Central memory CD8-positive, alpha-beta T cell (primary cell): ENCODE results near the gene ASPA.

Source experiments
- ATAC-seq: fragments of 150-1000 bp; cut with Tn5 transposase; replicated peaks from 2 replicates; pipeline ENCODE4 v1.10.0; 2022; ENCODE audit warnings: mild to moderate bottlenecking, moderate FRiP score, moderate number of reproducible peaks; ENCODE audit not compliant: poor library complexity, severe bottlenecking; ENCODE audit errors: extremely low read depth
- DNase-seq, 2 donors: peaks; one replicate each; pipeline ENCODE4 v3.0.0; 2021; ENCODE audit warnings: low spot score in 2 of 2
- H3K27ac Mint-ChIP-seq: one replicate; pipeline ENCODE4 v1.8.0; 2022; ENCODE audit warnings: low read depth, mild to moderate bottlenecking, moderate library complexity, mixed read lengths
- H3K27me3 Mint-ChIP-seq: one replicate; pipeline ENCODE4 v1.8.0; 2022; ENCODE audit warnings: mixed read lengths
- H3K36me3 Mint-ChIP-seq: one replicate; pipeline ENCODE4 v1.8.0; 2022; ENCODE audit warnings: mild to moderate bottlenecking, moderate library complexity, mixed read lengths; ENCODE audit not compliant: insufficient read depth
- H3K4me1 Mint-ChIP-seq: one replicate; pipeline ENCODE4 v1.8.0; 2022; ENCODE audit warnings: mixed read lengths
- H3K4me3 Mint-ChIP-seq: one replicate; pipeline ENCODE4 v1.8.0; 2022; ENCODE audit warnings: mild to moderate bottlenecking, moderate library complexity, mixed read lengths
- H3K9me3 Mint-ChIP-seq: one replicate; pipeline ENCODE4 v1.8.0; 2022; ENCODE audit warnings: mixed read lengths

ASPA gene

GRCh38 chr17:3529817-3530741 lies 54.3 kb downstream of the ASPA start:
- no peak for ATAC-seq
- no peak for DNase-seq

GRCh38 chr17:3531266-3532101 lies 55.7 kb downstream of the ASPA start:
- H3K27me3 Mint-ChIP-seq: peaks cover 22% of the 10 kb centered on the region
- no peak overlapping the region for H3K27ac Mint-ChIP-seq
- H3K9me3 Mint-ChIP-seq: no peaks in the 10 kb centered on the region
- H3K36me3 Mint-ChIP-seq: peaks cover 2% of the 10 kb centered on the region
- ATAC-seq (no peak), DNase-seq (no peak)
- H3K4me3 Mint-ChIP-seq: no peak overlapping the region
- H3K4me1 Mint-ChIP-seq: no peaks in the 10 kb centered on the region

More at GRCh38 chr17:3529817-3530741, 54.3 kb downstream of the ASPA start:
- H3K9me3 Mint-ChIP-seq: no peaks in the 10 kb centered on the region
- H3K4me1 Mint-ChIP-seq: no peaks in the 10 kb centered on the region
- peaks cover 15% of the 10 kb centered on the region for H3K27me3 Mint-ChIP-seq
- no peak overlapping the region for H3K27ac Mint-ChIP-seq
- no peaks in the 10 kb centered on the region for H3K36me3 Mint-ChIP-seq
- no peak overlapping the region for H3K4me3 Mint-ChIP-seq

- H3K36me3 Mint-ChIP-seq: peaks cover 2% of the 10 kb centered on the region
- DNase-seq: no peak
- H3K27me3 Mint-ChIP-seq: peaks cover 22% of the 10 kb centered on the region
- H3K4me1 Mint-ChIP-seq: no peaks in the 10 kb centered on the region
- no peaks in the 10 kb centered on the region for H3K9me3 Mint-ChIP-seq
- H3K27ac Mint-ChIP-seq: no peak overlapping the region
- H3K4me3 Mint-ChIP-seq: no peak overlapping the region
- no peak for ATAC-seq
Measured at GRCh38 chr17:3532106-3532858, 56.5 kb downstream of the ASPA start.

GRCh38 chr17:3532859-3533142 lies 57.0 kb downstream of the ASPA start:
- H3K27me3 Mint-ChIP-seq: peaks cover 22% of the 10 kb centered on the region
- H3K4me3 Mint-ChIP-seq: no peak overlapping the region
- peaks cover 2% of the 10 kb centered on the region for H3K36me3 Mint-ChIP-seq
- H3K9me3 Mint-ChIP-seq: no peaks in the 10 kb centered on the region
- no peak for ATAC-seq
- H3K27ac Mint-ChIP-seq: no peak overlapping the region
- no peak for DNase-seq
- no peaks in the 10 kb centered on the region for H3K4me1 Mint-ChIP-seq

GRCh38 chr17:3533752-3534151 lies 58.0 kb downstream of the ASPA start:
- Mint-ChIP-seq H3K4me1 (no peaks in the 10 kb centered on the region), H3K4me3 (no peak overlapping the region), H3K36me3 (peaks cover 2% of the 10 kb centered on the region), H3K27me3 (peaks cover 22% of the 10 kb centered on the region), H3K9me3 (no peaks in the 10 kb centered on the region), H3K27ac (no peak overlapping the region)
- DNase-seq (no peak), ATAC-seq (no peak)

GRCh38 chr17:3534881-3535252 lies 59.1 kb downstream of the ASPA start:
- ATAC-seq: no peak
- DNase-seq: no peak
- no peaks in the 10 kb centered on the region for H3K9me3 Mint-ChIP-seq
- H3K4me3 Mint-ChIP-seq: no peak overlapping the region
- H3K27ac Mint-ChIP-seq: peak overlapping the region; percentile 25
- peaks cover 2% of the 10 kb centered on the region for H3K36me3 Mint-ChIP-seq
- no peaks in the 10 kb centered on the region for H3K4me1 Mint-ChIP-seq
- H3K27me3 Mint-ChIP-seq: peaks cover 22% of the 10 kb centered on the region

GRCh38 chr17:3535253-3535995 lies 59.6 kb downstream of the ASPA start:
- Mint-ChIP-seq H3K4me1 (no peaks in the 10 kb centered on the region), H3K27ac (peak overlapping the region; percentile 25), H3K9me3 (no peaks in the 10 kb centered on the region), H3K27me3 (peaks cover 22% of the 10 kb centered on the region), H3K4me3 (peak overlapping the region; percentile 37), H3K36me3 (peaks cover 2% of the 10 kb centered on the region)
- ATAC-seq (peak; percentile 75), DNase-seq (peak; percentile 26 to 27)

- peak overlapping the region; percentile 26 for H3K27ac Mint-ChIP-seq
- H3K27me3 Mint-ChIP-seq: peaks cover 22% of the 10 kb centered on the region
- ATAC-seq: no peak
- no peak overlapping the region for H3K4me3 Mint-ChIP-seq
- H3K4me1 Mint-ChIP-seq: no peaks in the 10 kb centered on the region
- DNase-seq: no peak
- peaks cover 2% of the 10 kb centered on the region for H3K36me3 Mint-ChIP-seq
- no peaks in the 10 kb centered on the region for H3K9me3 Mint-ChIP-seq
Measured at GRCh38 chr17:3536716-3537115, 60.9 kb downstream of the ASPA start.

GRCh38 chr17:3539881-3540540 lies 64.2 kb downstream of the ASPA start:
- peaks cover 2% of the 10 kb centered on the region for H3K36me3 Mint-ChIP-seq
- no peak overlapping the region for H3K27ac Mint-ChIP-seq
- DNase-seq: no peak
- H3K9me3 Mint-ChIP-seq: no peaks in the 10 kb centered on the region
- H3K27me3 Mint-ChIP-seq: peaks cover 28% of the 10 kb centered on the region
- no peak for ATAC-seq
- no peak overlapping the region for H3K4me3 Mint-ChIP-seq
- no peaks in the 10 kb centered on the region for H3K4me1 Mint-ChIP-seq

GRCh38 chr17:3542410-3543088 lies 66.8 kb downstream of the ASPA start:
- H3K27ac Mint-ChIP-seq: no peak overlapping the region
- H3K27me3 Mint-ChIP-seq: peaks cover 21% of the 10 kb centered on the region
- no peak for ATAC-seq
- H3K36me3 Mint-ChIP-seq: no peaks in the 10 kb centered on the region
- no peak overlapping the region for H3K4me3 Mint-ChIP-seq
- H3K4me1 Mint-ChIP-seq: no peaks in the 10 kb centered on the region
- no peak for DNase-seq
- H3K9me3 Mint-ChIP-seq: no peaks in the 10 kb centered on the region

- no peaks in the 10 kb centered on the region for H3K4me1 Mint-ChIP-seq
- no peaks in the 10 kb centered on the region for H3K9me3 Mint-ChIP-seq
- no peaks in the 10 kb centered on the region for H3K36me3 Mint-ChIP-seq
- H3K4me3 Mint-ChIP-seq: no peak overlapping the region
- ATAC-seq: no peak
- H3K27ac Mint-ChIP-seq: no peak overlapping the region
- no peak for DNase-seq
- H3K27me3 Mint-ChIP-seq: peaks cover 21% of the 10 kb centered on the region
Measured at GRCh38 chr17:3543453-3543852, 67.7 kb downstream of the ASPA start.
